ENCODE measurements around the gene TNIP2. TPM values are rescaled to one million over a fixed set of nuclear protein-coding genes. Genes with fewer than 3 reads are reported as not detected.

Gene TNIP2
- total RNA-seq, 3 donors from 2014 or later (not counting 1 experiment from before 2014, with no cell fraction given): 35.6 to 53.9 (median 41.6) TPM

DNA sequence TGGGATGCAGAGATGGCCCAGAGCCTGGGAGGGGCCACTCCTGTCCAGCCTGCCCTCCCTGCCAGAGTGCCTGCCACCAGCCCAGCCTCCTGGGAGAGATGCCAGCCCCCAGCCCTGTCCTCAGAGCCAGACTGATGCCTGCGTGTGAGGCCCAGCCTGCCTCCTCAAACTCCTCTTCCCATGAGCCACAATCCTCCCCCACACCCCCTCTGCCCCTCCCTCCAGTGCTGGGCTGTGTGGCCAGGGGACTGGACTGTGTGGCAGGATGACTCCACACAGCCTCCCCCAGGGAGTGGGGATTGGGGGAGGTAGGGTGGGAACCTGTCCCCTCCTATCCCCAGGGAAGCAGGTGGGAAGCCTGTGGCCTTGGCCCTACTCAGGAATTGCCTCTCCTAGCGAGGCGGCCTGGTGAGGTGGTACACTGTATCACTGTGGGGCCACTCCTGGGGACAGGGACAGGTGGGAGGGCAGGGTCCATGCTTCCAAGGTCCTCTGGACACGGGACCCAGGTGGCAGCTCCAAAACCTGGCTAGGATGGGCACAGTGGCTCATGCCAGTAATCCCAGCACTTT, 32.5 kb upstream of the TNIP2 start:
- TF ChIP-seq, protein P1, sequence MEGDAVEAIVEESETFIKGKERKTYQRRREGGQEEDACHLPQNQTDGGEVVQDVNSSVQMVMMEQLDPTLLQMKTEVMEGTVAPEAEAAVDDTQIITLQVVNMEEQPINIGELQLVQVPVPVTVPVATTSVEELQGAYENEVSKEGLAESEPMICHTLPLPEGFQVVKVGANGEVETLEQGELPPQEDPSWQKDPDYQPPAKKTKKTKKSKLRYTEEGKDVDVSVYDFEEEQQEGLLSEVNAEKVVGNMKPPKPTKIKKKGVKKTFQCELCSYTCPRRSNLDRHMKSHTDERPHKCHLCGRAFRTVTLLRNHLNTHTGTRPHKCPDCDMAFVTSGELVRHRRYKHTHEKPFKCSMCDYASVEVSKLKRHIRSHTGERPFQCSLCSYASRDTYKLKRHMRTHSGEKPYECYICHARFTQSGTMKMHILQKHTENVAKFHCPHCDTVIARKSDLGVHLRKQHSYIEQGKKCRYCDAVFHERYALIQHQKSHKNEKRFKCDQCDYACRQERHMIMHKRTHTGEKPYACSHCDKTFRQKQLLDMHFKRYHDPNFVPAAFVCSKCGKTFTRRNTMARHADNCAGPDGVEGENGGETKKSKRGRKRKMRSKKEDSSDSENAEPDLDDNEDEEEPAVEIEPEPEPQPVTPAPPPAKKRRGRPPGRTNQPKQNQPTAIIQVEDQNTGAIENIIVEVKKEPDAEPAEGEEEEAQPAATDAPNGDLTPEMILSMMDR (IDR thresholded peaks at IDR 0.05): no peak
- Mint-ChIP-seq H3K27me3 (ENCODE audit: low read depth in 2 of 2) (no peaks in the 10 kb centered on the region), H3K4me3 (no peak overlapping the region), H3K36me3 (peaks cover 5% of the 10 kb centered on the region), H3K9me3 (no peaks in the 10 kb centered on the region), H3K4me1 (peaks cover 11 to 63% of the 10 kb centered on the region in 2 donors), H3K27ac (peak overlapping the region in 1 of 2 donors; percentile 88)
- Histone ChIP-seq H3K4me1 (ENCODE audit: control insufficient read depth, insufficient read depth, low read length) (peaks cover 70% of the 10 kb centered on the region), H3K4me3 (ENCODE audit: low read length) (no peak overlapping the region), H3K9me3 (ENCODE audit: control insufficient read depth, insufficient read depth, low read length) (no peaks in the 10 kb centered on the region), H3K27me3 (ENCODE audit: control insufficient read depth, insufficient read depth, low read length) (no peaks in the 10 kb centered on the region), H3K27ac (ENCODE audit: low read length) (peak overlapping the region; percentile 93), H3K36me3 (ENCODE audit: control insufficient read depth, insufficient read depth, low read length) (no peaks in the 10 kb centered on the region)
- intact Hi-C loops (cut with micrococcal nuclease): no loop called here
- DNase-seq (no peak), ATAC-seq (no peak)
- 91% methylated on average over 4 of the region's 4 CpGs for WGBS (ENCODE audit: insufficient coverage)

DNA sequence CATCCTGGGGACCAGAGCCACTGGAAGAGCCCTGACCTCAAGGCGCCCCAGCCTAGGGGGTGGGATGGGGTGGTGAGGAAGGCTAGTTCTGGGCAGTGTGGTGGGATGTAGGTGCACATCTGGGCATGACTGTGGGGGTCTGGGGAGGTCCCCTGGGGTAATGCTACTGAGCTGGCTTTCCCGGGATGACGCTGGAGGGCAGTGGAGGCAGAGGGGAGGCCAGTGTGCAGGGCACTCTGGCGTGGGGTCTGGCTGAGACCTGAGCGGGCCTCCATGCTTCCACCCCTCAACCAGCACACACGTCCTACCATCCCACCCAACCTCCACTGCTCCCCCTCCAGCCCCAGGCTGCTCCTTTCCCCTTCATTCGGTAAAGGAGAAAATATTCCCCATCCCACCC, 32.0 kb upstream of the TNIP2 start:
- Mint-ChIP-seq H3K27ac (peak overlapping the region; percentile 64 to 88), H3K36me3 (peaks cover 7% of the 10 kb centered on the region), H3K9me3 (no peaks in the 10 kb centered on the region), H3K4me1 (peaks cover 11 to 60% of the 10 kb centered on the region in 2 donors), H3K27me3 (ENCODE audit: low read depth in 2 of 2) (no peaks in the 10 kb centered on the region), H3K4me3 (no peak overlapping the region)
- H3K4me1 ChIP-seq (ENCODE audit: control insufficient read depth, insufficient read depth, low read length): peaks cover 65% of the 10 kb centered on the region
- peak overlapping the region; percentile 93 for H3K27ac ChIP-seq (ENCODE audit: low read length)
- DNase-seq: no peak
- intact Hi-C loops (cut with micrococcal nuclease): no loop called here
- H3K9me3 ChIP-seq (ENCODE audit: control insufficient read depth, insufficient read depth, low read length): no peaks in the 10 kb centered on the region
- 98% methylated on average over 7 of the region's 7 CpGs for WGBS (ENCODE audit: insufficient coverage)
- no peaks in the 10 kb centered on the region for H3K36me3 ChIP-seq (ENCODE audit: control insufficient read depth, insufficient read depth, low read length)
- no peak for ATAC-seq
- H3K27me3 ChIP-seq (ENCODE audit: control insufficient read depth, insufficient read depth, low read length): no peaks in the 10 kb centered on the region
- H3K4me3 ChIP-seq (ENCODE audit: low read length): no peak overlapping the region
- TF ChIP-seq, protein P1 (IDR thresholded peaks at IDR 0.05): no peak

DNA sequence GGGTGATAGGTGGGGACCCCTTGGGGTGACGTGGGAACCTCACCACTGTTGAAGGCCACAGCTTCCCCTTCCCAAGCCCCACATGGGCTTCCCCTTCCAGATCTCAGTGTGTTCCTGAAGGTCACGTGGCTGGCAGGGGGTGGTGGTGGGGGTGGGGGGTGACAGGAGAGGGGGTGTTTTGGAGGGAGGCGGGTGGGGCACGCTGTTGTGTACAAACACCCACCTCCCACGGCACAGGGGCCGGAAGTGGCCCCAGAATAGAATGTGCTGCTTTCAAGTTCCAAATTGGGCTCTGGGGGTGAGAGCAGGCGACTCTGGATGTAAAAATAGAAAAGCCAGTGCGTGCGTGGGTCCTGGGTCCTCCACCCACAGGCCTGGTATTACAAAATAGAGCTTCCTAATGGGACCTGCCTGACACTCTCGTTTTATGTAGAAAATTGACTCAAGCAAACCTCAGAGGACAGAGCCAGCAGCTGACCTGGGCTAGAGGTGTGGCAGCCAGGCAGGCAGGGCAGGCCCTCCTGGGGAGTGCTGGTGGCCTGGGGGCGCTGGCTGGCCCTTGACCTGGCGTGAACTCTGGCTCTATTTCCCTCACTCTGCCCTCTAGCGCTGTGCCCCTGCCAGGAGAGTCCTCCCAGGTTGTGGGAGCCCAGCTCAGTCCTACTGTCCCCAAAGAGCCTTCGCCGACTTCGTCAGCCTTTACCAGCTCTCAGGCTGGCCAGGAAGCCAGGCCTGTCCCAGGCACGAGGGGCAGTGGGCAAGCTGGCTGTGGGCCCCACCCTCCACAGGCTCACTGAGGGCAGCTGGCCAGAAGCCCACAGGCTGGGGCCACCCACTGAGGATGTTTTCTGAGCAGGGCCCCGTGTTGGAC, 31.3 kb upstream of the TNIP2 start:
- peak overlapping the region; percentile 66 for H3K4me3 Mint-ChIP-seq
- peak overlapping the region; percentile 64 to 88 for H3K27ac Mint-ChIP-seq
- 32% methylated on average over 16 of the region's 18 CpGs for WGBS (ENCODE audit: insufficient coverage)
- TF ChIP-seq, protein P1 (IDR thresholded peaks at IDR 0.05): no peak
- Histone ChIP-seq H3K27ac (ENCODE audit: low read length) (peak overlapping the region; percentile 93), H3K4me3 (ENCODE audit: low read length) (no peak overlapping the region), H3K4me1 (ENCODE audit: control insufficient read depth, insufficient read depth, low read length) (peaks cover 61% of the 10 kb centered on the region), H3K36me3 (ENCODE audit: control insufficient read depth, insufficient read depth, low read length) (no peaks in the 10 kb centered on the region), H3K27me3 (ENCODE audit: control insufficient read depth, insufficient read depth, low read length) (no peaks in the 10 kb centered on the region), H3K9me3 (ENCODE audit: control insufficient read depth, insufficient read depth, low read length) (no peaks in the 10 kb centered on the region)
- DNase-seq (peak; percentile 22 to 79), ATAC-seq (peak; percentile 67 to 80 (median 72))
- peaks cover 11 to 60% of the 10 kb centered on the region in 2 donors for H3K4me1 Mint-ChIP-seq
- H3K9me3 Mint-ChIP-seq: no peaks in the 10 kb centered on the region
- H3K36me3 Mint-ChIP-seq: peaks cover 7% of the 10 kb centered on the region
- H3K27me3 Mint-ChIP-seq (ENCODE audit: low read depth in 2 of 2): no peaks in the 10 kb centered on the region
- intact Hi-C loops (cut with micrococcal nuclease): no loop called here

Measured in natural killer cell (primary cell).